SJCRH30 (cell line): Measurements from ENCODE around the gene LRRTM3. TPM values are rescaled to one million over a fixed set of nuclear protein-coding genes. Genes with fewer than 3 reads are reported as not detected.

Source experiments
- DNase-seq, 2 experiments: peaks; one replicate each; pipeline ENCODE4 v3.0.0-alpha.2; 2015 to 2020
- H3K27ac ChIP-seq: fragments of 250-450 bp; sonication (Bioruptor Pico); 2 replicates; pipeline ENCODE4 v1.5.1; 2020; ENCODE audit warnings: mild to moderate bottlenecking, moderate library complexity
- H3K27me3 ChIP-seq: fragments of 250-450 bp; sonication (Bioruptor Pico); 2 replicates; pipeline ENCODE4 v1.5.1; 2020; ENCODE audit warnings: mild to moderate bottlenecking, moderate library complexity
- H3K36me3 ChIP-seq: fragments of 250-450 bp; sonication (Bioruptor Pico); 2 replicates; pipeline ENCODE4 v1.5.1; 2020; ENCODE audit warnings: mild to moderate bottlenecking, moderate library complexity
- H3K4me1 ChIP-seq: fragments of 250-450 bp; sonication (Bioruptor Pico); 2 replicates; pipeline ENCODE4 v1.5.1; 2020; ENCODE audit warnings: mild to moderate bottlenecking, moderate library complexity
- H3K4me3 ChIP-seq: fragments of 250-450 bp; sonication (Bioruptor Pico); 2 replicates; pipeline ENCODE4 v1.5.1; 2020; ENCODE audit warnings: mild to moderate bottlenecking, moderate library complexity
- H3K9me3 ChIP-seq: fragments of 250-450 bp; sonication (Bioruptor Pico); replicated peaks from 2 replicates; pipeline ENCODE4 v1.5.1; 2020; ENCODE audit warnings: mild to moderate bottlenecking, moderate library complexity
- total RNA-seq: library from RNA; depleted of rRNA; stranded (reverse); fragments of >200 nt; shearing (Covaris generic); gene quantifications from 2 replicates; pipeline ENCODE4 v1.2.3, GENCODE V29; 2014

The LRRTM3 gene
- total RNA-seq, 1 experiment from 2014 or later = 0.10 TPM

GRCh38 chr10:66927251-66927935 lies 1.6 kb downstream of the LRRTM3 start:
- Histone ChIP-seq H3K36me3 (no peaks in the 10 kb centered on the region), H3K4me3 (no peak overlapping the region), H3K4me1 (no peaks in the 10 kb centered on the region), H3K27me3 (no peaks in the 10 kb centered on the region), H3K9me3 (no peaks in the 10 kb centered on the region), H3K27ac (no peak overlapping the region)
- no peak for DNase-seq

DNA sequence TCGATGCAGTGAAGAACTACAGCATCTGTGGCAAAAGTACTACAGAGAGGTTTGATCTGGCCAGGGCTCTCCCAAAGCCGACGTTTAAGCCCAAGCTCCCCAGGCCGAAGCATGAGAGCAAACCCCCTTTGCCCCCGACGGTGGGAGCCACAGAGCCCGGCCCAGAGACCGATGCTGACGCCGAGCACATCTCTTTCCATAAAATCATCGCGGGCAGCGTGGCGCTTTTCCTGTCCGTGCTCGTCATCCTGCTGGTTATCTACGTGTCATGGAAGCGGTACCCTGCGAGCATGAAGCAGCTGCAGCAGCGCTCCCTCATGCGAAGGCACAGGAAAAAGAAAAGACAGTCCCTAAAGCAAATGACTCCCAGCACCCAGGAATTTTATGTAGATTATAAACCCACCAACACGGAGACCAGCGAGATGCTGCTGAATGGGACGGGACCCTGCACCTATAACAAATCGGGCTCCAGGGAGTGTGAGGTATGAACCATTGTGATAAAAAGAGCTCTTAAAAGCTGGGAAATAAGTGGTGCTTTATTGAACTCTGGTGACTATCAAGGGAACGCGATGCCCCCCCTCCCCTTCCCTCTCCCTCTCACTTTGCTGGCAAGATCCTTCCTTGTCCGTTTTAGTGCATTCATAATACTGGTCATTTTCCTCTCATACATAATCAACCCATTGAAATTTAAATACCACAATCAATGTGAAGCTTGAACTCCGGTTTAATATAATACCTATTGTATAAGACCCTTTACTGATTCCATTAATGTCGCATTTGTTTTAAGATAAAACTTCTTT lies 2.3 kb downstream of the LRRTM3 start:
- Histone ChIP-seq H3K4me3 (no peak overlapping the region), H3K4me1 (no peaks in the 10 kb centered on the region), H3K27me3 (no peaks in the 10 kb centered on the region), H3K36me3 (no peaks in the 10 kb centered on the region), H3K27ac (no peak overlapping the region), H3K9me3 (no peaks in the 10 kb centered on the region)
- no peak for DNase-seq

GRCh38 chr10:66928776-66929175 lies 2.9 kb downstream of the LRRTM3 start:
- DNase-seq = no peak
- no peaks in the 10 kb centered on the region for H3K27me3 ChIP-seq

GRCh38 chr10:66929375-66929774 lies 3.5 kb downstream of the LRRTM3 start:
- Histone ChIP-seq H3K27ac (no peak overlapping the region), H3K27me3 (no peaks in the 10 kb centered on the region), H3K4me1 (no peaks in the 10 kb centered on the region), H3K4me3 (no peak overlapping the region), H3K9me3 (no peaks in the 10 kb centered on the region), H3K36me3 (no peaks in the 10 kb centered on the region)
- no peak for DNase-seq

More at GRCh38 chr10:66928776-66929175, 2.9 kb downstream of the LRRTM3 start:
- Histone ChIP-seq H3K9me3 (no peaks in the 10 kb centered on the region), H3K27ac (no peak overlapping the region), H3K4me3 (no peak overlapping the region), H3K36me3 (no peaks in the 10 kb centered on the region), H3K4me1 (no peaks in the 10 kb centered on the region)

- Histone ChIP-seq H3K4me3 (no peak overlapping the region), H3K27me3 (no peaks in the 10 kb centered on the region), H3K36me3 (no peaks in the 10 kb centered on the region), H3K4me1 (no peaks in the 10 kb centered on the region), H3K27ac (no peak overlapping the region), H3K9me3 (no peaks in the 10 kb centered on the region)
- DNase-seq = peak in 1 of 2 experiments; percentile 74
Measured at GRCh38 chr10:66931340-66931948, 5.6 kb downstream of the LRRTM3 start.

- Histone ChIP-seq H3K4me3 (no peak overlapping the region), H3K27me3 (no peaks in the 10 kb centered on the region), H3K36me3 (no peaks in the 10 kb centered on the region), H3K27ac (no peak overlapping the region), H3K4me1 (no peaks in the 10 kb centered on the region), H3K9me3 (no peaks in the 10 kb centered on the region)
- no peak for DNase-seq
Measured at GRCh38 chr10:66931949-66932343, 6.1 kb downstream of the LRRTM3 start.

DNA sequence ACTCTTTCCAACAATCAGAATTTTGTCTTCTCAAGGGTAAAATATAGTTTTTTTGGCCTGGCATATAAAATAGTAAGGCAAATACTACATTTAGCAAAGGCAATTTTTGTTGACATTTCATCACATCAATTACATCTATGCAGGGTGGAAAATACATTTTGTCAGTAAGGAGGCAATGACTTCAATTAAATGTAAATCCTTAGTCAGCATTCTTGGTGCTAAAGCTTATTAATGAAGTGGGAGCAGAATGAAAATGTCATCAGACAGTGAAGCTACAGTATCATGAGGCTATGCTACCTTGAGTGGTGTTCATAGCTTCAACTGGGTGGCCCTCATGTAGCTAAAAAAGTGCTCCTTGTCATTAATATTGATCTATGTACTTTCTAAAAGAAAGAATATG lies 8.9 kb downstream of the LRRTM3 start:
- H3K4me3 ChIP-seq = no peak overlapping the region
- no peak overlapping the region for H3K27ac ChIP-seq
- H3K36me3 ChIP-seq = no peaks in the 10 kb centered on the region
- H3K27me3 ChIP-seq = no peaks in the 10 kb centered on the region
- no peaks in the 10 kb centered on the region for H3K9me3 ChIP-seq
- no peak for DNase-seq
- no peaks in the 10 kb centered on the region for H3K4me1 ChIP-seq

- H3K4me1 ChIP-seq = peaks cover 8% of the 10 kb centered on the region
- DNase-seq = no peak
- no peaks in the 10 kb centered on the region for H3K36me3 ChIP-seq
- H3K4me3 ChIP-seq = no peak overlapping the region
- peak overlapping the region; percentile 39 for H3K27ac ChIP-seq
- H3K9me3 ChIP-seq = no peaks in the 10 kb centered on the region
- H3K27me3 ChIP-seq = no peaks in the 10 kb centered on the region
Measured at GRCh38 chr10:66940965-66941364, 15.1 kb downstream of the LRRTM3 start.

DNA sequence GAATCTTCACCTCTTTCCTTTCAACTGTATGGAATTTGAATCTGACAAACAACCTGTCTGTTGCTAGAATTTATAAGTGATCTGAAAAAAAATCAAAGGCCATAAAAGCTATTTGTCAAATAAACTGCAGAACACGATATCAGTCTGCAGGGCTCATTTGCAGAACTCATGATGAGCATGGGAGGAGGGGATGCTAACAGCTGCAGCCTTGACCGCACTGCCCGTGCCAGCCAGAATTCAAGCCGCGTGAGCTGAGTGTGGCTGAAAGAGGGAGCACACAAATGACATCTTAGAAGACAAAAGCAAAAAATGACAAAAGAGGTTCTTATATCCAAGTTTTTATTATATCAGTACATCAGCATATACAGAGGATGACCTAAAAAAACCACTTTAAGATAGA lies 15.7 kb downstream of the LRRTM3 start:
- Histone ChIP-seq H3K27me3 (no peaks in the 10 kb centered on the region), H3K4me3 (no peak overlapping the region), H3K27ac (peak overlapping the region; percentile 39), H3K9me3 (no peaks in the 10 kb centered on the region), H3K4me1 (peaks cover 8% of the 10 kb centered on the region), H3K36me3 (no peaks in the 10 kb centered on the region)
- DNase-seq = peak; percentile 69 to 78

DNA sequence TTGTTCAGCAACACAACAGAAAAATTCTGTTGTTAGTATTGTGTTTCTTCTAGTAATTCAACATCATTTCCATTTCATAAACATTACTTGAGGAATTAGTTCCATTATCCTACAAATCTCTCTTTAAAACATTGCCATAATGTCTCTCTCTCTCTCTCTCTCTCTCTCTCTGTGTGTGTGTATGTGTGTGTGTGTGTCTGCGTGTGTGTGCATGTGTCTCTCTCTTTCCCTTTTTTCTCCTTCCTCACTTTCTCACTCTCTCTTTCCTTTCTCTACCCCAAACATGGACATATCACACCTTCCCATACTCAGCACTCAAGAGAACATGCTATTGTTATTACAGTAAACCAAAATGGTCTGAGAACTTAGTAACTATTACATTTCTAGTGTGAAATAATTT lies 16.6 kb downstream of the LRRTM3 start:
- Histone ChIP-seq H3K27ac (no peak overlapping the region), H3K4me3 (no peak overlapping the region), H3K4me1 (peaks cover 8% of the 10 kb centered on the region), H3K9me3 (no peaks in the 10 kb centered on the region), H3K36me3 (no peaks in the 10 kb centered on the region), H3K27me3 (no peaks in the 10 kb centered on the region)
- no peak for DNase-seq

GRCh38 chr10:66943590-66943989 lies 17.8 kb downstream of the LRRTM3 start:
- Histone ChIP-seq H3K4me1 (peaks cover 8% of the 10 kb centered on the region), H3K9me3 (no peaks in the 10 kb centered on the region), H3K27ac (no peak overlapping the region), H3K36me3 (no peaks in the 10 kb centered on the region), H3K27me3 (no peaks in the 10 kb centered on the region), H3K4me3 (no peak overlapping the region)
- DNase-seq = no peak

GRCh38 chr10:66951896-66952295 lies 26.1 kb downstream of the LRRTM3 start:
- H3K4me1 ChIP-seq = peaks cover 8% of the 10 kb centered on the region; the same call in 1 of the 2 replicates
- no peak overlapping the region for H3K4me3 ChIP-seq
- H3K36me3 ChIP-seq = no peaks in the 10 kb centered on the region
- peak; percentile 36 to 66 for DNase-seq
- no peaks in the 10 kb centered on the region for H3K9me3 ChIP-seq
- no peaks in the 10 kb centered on the region for H3K27me3 ChIP-seq
- peak overlapping the region; percentile 20 for H3K27ac ChIP-seq

- no peak overlapping the region for H3K27ac ChIP-seq
- no peak for DNase-seq
- H3K27me3 ChIP-seq = no peaks in the 10 kb centered on the region
- H3K9me3 ChIP-seq = no peaks in the 10 kb centered on the region
- no peaks in the 10 kb centered on the region for H3K4me1 ChIP-seq
- H3K4me3 ChIP-seq = no peak overlapping the region
- no peaks in the 10 kb centered on the region for H3K36me3 ChIP-seq
Measured at GRCh38 chr10:66958466-66958865, 32.6 kb downstream of the LRRTM3 start.

DNA sequence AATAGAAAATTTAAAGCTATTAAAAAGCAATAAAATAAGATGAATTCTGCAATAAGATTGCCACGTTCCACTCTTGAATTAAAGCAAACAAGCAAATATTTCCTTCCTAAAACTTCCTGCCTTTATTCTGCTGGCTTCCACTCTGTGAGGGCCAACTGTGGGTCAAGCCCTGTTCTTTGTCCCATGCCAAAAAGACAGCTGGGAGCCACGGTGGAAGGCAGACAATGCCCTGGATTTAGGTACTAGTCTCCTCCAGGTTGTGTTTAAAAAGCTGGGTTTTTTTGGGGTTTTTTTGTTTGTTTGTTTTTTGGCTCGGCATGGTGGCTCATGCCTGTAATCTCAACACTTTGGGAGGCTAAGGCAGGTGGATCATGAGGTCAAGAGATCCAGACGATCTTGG lies 39.1 kb downstream of the LRRTM3 start:
- Histone ChIP-seq H3K9me3 (no peaks in the 10 kb centered on the region), H3K27me3 (no peaks in the 10 kb centered on the region), H3K36me3 (no peaks in the 10 kb centered on the region), H3K4me1 (no peaks in the 10 kb centered on the region), H3K4me3 (no peak overlapping the region), H3K27ac (no peak overlapping the region)
- peak; percentile 3 to 14 for DNase-seq

GRCh38 chr10:66980246-66980815 lies 54.5 kb downstream of the LRRTM3 start:
- no peak overlapping the region for H3K27ac ChIP-seq
- no peak for DNase-seq
- no peaks in the 10 kb centered on the region for H3K36me3 ChIP-seq
- H3K4me3 ChIP-seq = no peak overlapping the region
- no peaks in the 10 kb centered on the region for H3K27me3 ChIP-seq
- H3K4me1 ChIP-seq = no peaks in the 10 kb centered on the region
- no peaks in the 10 kb centered on the region for H3K9me3 ChIP-seq
